ENCODE data around the gene KIF26A.

KIF26A gene

GRCh38 chr14:104226421-104227383 is 88.3 kb downstream of the KIF26A start:
- Histone ChIP-seq H3K9ac (ENCODE audit: low read depth, low read length) (no peak overlapping the region), H3K4me3 (ENCODE audit: low read length) (no peak overlapping the region), H3K36me3 (ENCODE audit: insufficient read depth, low read length) (no peaks in the 10 kb centered on the region), H3K27ac (ENCODE audit: low read depth, low read length) (no peak overlapping the region), H3K27me3 (ENCODE audit: insufficient read depth, low read length) (no peaks in the 10 kb centered on the region), H3K9me3 (ENCODE audit: insufficient read depth, low read depth, low read length) (peaks cover 5% of the 10 kb centered on the region), H3K4me1 (ENCODE audit: insufficient read depth, low read length) (no peaks in the 10 kb centered on the region)
- 92% methylated on average over 17 of the region's 17 CpGs for WGBS

- no peak overlapping the region for H3K27ac ChIP-seq (ENCODE audit: low read depth, low read length)
- H3K27me3 ChIP-seq (ENCODE audit: insufficient read depth, low read length) = no peaks in the 10 kb centered on the region
- H3K9ac ChIP-seq (ENCODE audit: low read depth, low read length) = no peak overlapping the region
- no peaks in the 10 kb centered on the region for H3K36me3 ChIP-seq (ENCODE audit: insufficient read depth, low read length)
- no peak overlapping the region for H3K4me3 ChIP-seq (ENCODE audit: low read length)
- 81% methylated on average over 1 of the region's 1 CpG for WGBS
- peaks cover 15% of the 10 kb centered on the region for H3K9me3 ChIP-seq (ENCODE audit: insufficient read depth, low read depth, low read length)
- no peaks in the 10 kb centered on the region for H3K4me1 ChIP-seq (ENCODE audit: insufficient read depth, low read length)
These were observed 89.4 kb downstream of the KIF26A start for GRCh38 chr14:104227806-104228205.

DNA sequence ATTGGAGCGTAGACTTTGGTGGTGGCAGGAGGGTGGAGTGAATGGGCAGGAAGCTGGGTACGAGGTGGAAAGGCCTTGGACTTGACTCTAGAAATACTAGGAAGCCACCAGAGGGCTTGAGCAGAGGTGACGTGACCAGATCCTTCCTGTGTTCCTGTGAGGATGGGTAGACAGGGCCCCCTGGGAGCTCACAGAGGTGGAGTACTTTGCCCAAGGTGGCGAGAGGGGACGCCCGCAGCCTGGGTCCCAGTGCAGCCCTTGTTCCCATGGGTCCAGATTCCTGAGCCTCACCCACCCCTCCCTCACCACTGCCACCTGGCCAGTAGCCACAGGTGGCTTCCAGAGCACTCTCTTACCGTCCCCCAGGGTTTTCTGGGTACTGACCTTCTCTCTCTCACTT is 89.8 kb downstream of the KIF26A start:
- 81% methylated on average over 7 of the region's 7 CpGs for WGBS
- H3K4me1 ChIP-seq (ENCODE audit: insufficient read depth, low read length) = no peaks in the 10 kb centered on the region
- H3K4me3 ChIP-seq (ENCODE audit: low read length) = no peak overlapping the region
- H3K36me3 ChIP-seq (ENCODE audit: insufficient read depth, low read length) = no peaks in the 10 kb centered on the region
- no peak overlapping the region for H3K9ac ChIP-seq (ENCODE audit: low read depth, low read length)
- H3K27ac ChIP-seq (ENCODE audit: low read depth, low read length) = no peak overlapping the region
- H3K27me3 ChIP-seq (ENCODE audit: insufficient read depth, low read length) = no peaks in the 10 kb centered on the region
- H3K9me3 ChIP-seq (ENCODE audit: insufficient read depth, low read depth, low read length) = peaks cover 17% of the 10 kb centered on the region

DNA sequence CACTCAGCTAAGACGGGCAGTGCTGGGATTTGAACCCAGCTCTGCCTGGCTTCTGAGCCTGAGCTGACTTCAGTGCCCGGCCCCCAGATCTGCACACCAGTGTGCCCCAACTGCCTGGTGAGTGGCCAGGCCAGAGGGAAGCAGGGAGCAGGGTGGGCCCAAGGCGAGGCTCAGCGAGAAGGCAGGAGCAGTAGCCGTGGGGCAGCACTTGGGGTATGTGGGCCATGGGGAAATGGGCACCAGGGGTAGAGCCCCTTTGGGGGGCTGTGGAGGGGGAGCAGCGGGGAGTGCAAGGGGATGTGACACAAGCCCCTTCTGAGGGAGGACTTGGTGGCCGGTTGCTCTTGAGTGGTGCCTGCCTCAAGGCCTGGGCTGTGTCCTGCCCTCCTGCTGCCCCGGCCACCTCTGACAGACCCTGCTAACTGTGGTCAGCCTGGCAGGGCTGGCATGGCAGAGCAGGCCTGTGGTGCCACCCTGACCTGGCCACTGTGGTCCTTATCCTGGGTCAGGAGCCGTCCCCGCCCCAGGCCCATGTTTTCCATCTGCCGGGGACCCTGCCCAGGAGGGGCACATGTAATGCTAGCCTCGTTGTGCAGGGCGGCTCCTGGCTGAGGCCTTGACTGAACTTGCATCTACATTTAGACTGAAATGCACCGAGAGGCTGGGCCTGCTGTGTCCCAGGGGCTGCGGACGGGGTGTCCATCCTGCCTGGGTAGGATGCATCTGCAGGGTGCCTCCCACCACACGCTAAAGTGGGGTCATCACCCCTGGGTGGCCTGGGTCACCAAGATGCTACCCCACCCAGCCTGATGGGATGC is 90.5 kb downstream of the KIF26A start:
- no peaks in the 10 kb centered on the region for H3K4me1 ChIP-seq (ENCODE audit: insufficient read depth, low read length)
- no peak overlapping the region for H3K27ac ChIP-seq (ENCODE audit: low read depth, low read length)
- no peak overlapping the region for H3K4me3 ChIP-seq (ENCODE audit: low read length)
- WGBS = 85% methylated on average over 17 of the region's 17 CpGs
- no peaks in the 10 kb centered on the region for H3K36me3 ChIP-seq (ENCODE audit: insufficient read depth, low read length)
- no peaks in the 10 kb centered on the region for H3K27me3 ChIP-seq (ENCODE audit: insufficient read depth, low read length)
- peaks cover 21% of the 10 kb centered on the region for H3K9me3 ChIP-seq (ENCODE audit: insufficient read depth, low read depth, low read length)
- H3K9ac ChIP-seq (ENCODE audit: low read depth, low read length) = no peak overlapping the region

- no peak overlapping the region for H3K9ac ChIP-seq (ENCODE audit: low read depth, low read length)
- no peaks in the 10 kb centered on the region for H3K4me1 ChIP-seq (ENCODE audit: insufficient read depth, low read length)
- H3K36me3 ChIP-seq (ENCODE audit: insufficient read depth, low read length) = no peaks in the 10 kb centered on the region
- no peak overlapping the region for H3K4me3 ChIP-seq (ENCODE audit: low read length)
- peaks cover 23% of the 10 kb centered on the region for H3K9me3 ChIP-seq (ENCODE audit: insufficient read depth, low read depth, low read length)
- WGBS = 95% methylated on average over 23 of the region's 23 CpGs
- no peak overlapping the region for H3K27ac ChIP-seq (ENCODE audit: low read depth, low read length)
- no peaks in the 10 kb centered on the region for H3K27me3 ChIP-seq (ENCODE audit: insufficient read depth, low read length)
These were observed 91.2 kb downstream of the KIF26A start for GRCh38 chr14:104229534-104230055.

- 89% methylated on average over 17 of the region's 19 CpGs for WGBS
- Histone ChIP-seq H3K36me3 (ENCODE audit: insufficient read depth, low read length) (no peaks in the 10 kb centered on the region), H3K27ac (ENCODE audit: low read depth, low read length) (no peak overlapping the region), H3K9ac (ENCODE audit: low read depth, low read length) (no peak overlapping the region), H3K9me3 (ENCODE audit: insufficient read depth, low read depth, low read length) (peaks cover 24% of the 10 kb centered on the region), H3K4me3 (ENCODE audit: low read length) (no peak overlapping the region), H3K27me3 (ENCODE audit: insufficient read depth, low read length) (no peaks in the 10 kb centered on the region), H3K4me1 (ENCODE audit: insufficient read depth, low read length) (no peaks in the 10 kb centered on the region)
These were observed 91.9 kb downstream of the KIF26A start for GRCh38 chr14:104230119-104230815.
